KMS-11 (cell line): ENCODE measurements around the gene SCARF2.

Experiments
- H2AFZ ChIP-seq: fragments of 200-600 bp; sonication (generic); 2 replicates; pipeline ENCODE4 v1.6.1; 2016; ENCODE audit warnings: antibody characterized with exemption, mixed run types, low read depth
- H3K27ac ChIP-seq: fragments of 200-600 bp; sonication (generic); 2 replicates; pipeline ENCODE4 v1.6.1; 2016; ENCODE audit warnings: mild to moderate bottlenecking, mixed run types
- H3K27me3 ChIP-seq: fragments of 200-600 bp; sonication (generic); 2 replicates; pipeline ENCODE4 v1.6.1; 2017; ENCODE audit warnings: mild to moderate bottlenecking, low read depth, mixed run types, moderate library complexity; ENCODE audit not compliant: insufficient read depth
- H3K36me3 ChIP-seq: fragments of 200-600 bp; sonication (generic); 2 replicates; pipeline ENCODE4 v1.6.1; 2017; ENCODE audit warnings: mild to moderate bottlenecking, mixed run types; ENCODE audit not compliant: insufficient read depth
- H3K4me1 ChIP-seq: fragments of 200-600 bp; sonication (generic); 2 replicates; pipeline ENCODE4 v1.6.1; 2016; ENCODE audit warnings: mild to moderate bottlenecking, low read depth, mixed run types; ENCODE audit not compliant: poor library complexity, severe bottlenecking
- H3K4me2 ChIP-seq: fragments of 200-600 bp; sonication (generic); 2 replicates; pipeline ENCODE4 v1.7.0; 2016; ENCODE audit warnings: mild to moderate bottlenecking, mixed run types
- H3K4me3 ChIP-seq: fragments of 200-600 bp; sonication (generic); IDR thresholded peaks from 2 replicates; pipeline ENCODE4 v1.6.1; 2017; ENCODE audit warnings: low read depth, low read length, mixed read lengths; ENCODE audit not compliant: insufficient read depth
- H3K79me2 ChIP-seq: fragments of 200-600 bp; sonication (generic); 2 replicates; pipeline ENCODE4 v1.6.1; 2016; ENCODE audit warnings: low read depth, mixed run types; ENCODE audit not compliant: insufficient read depth
- H3K9ac ChIP-seq: fragments of 200-600 bp; sonication (generic); 2 replicates; pipeline ENCODE4 v1.6.1; 2016; ENCODE audit warnings: mild to moderate bottlenecking, mixed run types
- H4K20me1 ChIP-seq: fragments of 200-600 bp; sonication (generic); 2 replicates; pipeline ENCODE4 v1.6.1; 2016; ENCODE audit warnings: mild to moderate bottlenecking, mixed run types; ENCODE audit not compliant: insufficient read depth
- TF ChIP-seq, protein P1 (sequence below): fragments of 200-600 bp; sonication (generic); conservative IDR thresholded peaks from 2 replicates; pipeline ENCODE4 v1.6.1; 2017; ENCODE audit warnings: low read depth, mild to moderate bottlenecking, antibody characterized with exemption, low read length, moderate library complexity, mixed read lengths

The SCARF2 gene

DNA sequence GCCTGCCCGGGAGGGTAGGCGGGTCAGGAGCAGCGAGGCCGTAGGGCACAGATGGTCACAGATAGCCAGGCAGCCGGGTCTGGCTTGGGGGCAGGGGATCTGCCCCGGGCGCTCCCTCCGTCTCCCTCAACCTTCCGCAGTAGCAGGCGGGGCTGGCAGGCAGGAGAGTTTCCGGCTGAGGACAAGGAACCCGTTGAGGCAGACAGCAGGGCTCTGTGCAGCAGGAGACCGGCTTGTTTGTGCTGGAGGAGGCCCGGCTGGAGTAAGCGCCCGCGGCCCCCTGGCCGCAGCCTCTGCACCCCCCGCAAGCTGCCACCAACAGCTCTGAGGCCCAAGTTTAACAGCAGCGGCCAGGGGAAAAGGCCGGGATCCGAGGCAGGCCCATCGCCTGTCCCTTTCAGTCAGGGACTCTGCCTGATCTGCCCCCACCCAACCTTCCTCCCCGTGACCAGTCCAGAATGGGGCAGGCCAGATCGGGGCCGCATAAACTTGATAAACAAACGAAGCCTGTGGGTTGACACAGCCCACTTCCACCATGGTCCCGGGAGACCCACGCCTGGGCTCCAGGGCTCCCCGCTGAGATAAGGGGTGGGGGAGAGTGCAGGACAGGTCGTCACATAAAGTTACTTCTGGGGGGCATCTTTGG is 13.6 kb downstream of the SCARF2 start:
- TF ChIP-seq, protein P1, sequence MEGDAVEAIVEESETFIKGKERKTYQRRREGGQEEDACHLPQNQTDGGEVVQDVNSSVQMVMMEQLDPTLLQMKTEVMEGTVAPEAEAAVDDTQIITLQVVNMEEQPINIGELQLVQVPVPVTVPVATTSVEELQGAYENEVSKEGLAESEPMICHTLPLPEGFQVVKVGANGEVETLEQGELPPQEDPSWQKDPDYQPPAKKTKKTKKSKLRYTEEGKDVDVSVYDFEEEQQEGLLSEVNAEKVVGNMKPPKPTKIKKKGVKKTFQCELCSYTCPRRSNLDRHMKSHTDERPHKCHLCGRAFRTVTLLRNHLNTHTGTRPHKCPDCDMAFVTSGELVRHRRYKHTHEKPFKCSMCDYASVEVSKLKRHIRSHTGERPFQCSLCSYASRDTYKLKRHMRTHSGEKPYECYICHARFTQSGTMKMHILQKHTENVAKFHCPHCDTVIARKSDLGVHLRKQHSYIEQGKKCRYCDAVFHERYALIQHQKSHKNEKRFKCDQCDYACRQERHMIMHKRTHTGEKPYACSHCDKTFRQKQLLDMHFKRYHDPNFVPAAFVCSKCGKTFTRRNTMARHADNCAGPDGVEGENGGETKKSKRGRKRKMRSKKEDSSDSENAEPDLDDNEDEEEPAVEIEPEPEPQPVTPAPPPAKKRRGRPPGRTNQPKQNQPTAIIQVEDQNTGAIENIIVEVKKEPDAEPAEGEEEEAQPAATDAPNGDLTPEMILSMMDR, result no peak
- H3K9ac ChIP-seq, result no peak overlapping the region
- H3K4me1 ChIP-seq, result no peaks in the 10 kb centered on the region
- no peaks in the 10 kb centered on the region for H3K79me2 ChIP-seq
- H3K27me3 ChIP-seq, result no peaks in the 10 kb centered on the region
- H4K20me1 ChIP-seq, result no peaks in the 10 kb centered on the region
- no peak overlapping the region for H3K4me3 ChIP-seq
- no peak overlapping the region for H2AFZ ChIP-seq
- no peaks in the 10 kb centered on the region for H3K36me3 ChIP-seq
- no peak overlapping the region for H3K4me2 ChIP-seq
- H3K27ac ChIP-seq, result no peak overlapping the region

DNA sequence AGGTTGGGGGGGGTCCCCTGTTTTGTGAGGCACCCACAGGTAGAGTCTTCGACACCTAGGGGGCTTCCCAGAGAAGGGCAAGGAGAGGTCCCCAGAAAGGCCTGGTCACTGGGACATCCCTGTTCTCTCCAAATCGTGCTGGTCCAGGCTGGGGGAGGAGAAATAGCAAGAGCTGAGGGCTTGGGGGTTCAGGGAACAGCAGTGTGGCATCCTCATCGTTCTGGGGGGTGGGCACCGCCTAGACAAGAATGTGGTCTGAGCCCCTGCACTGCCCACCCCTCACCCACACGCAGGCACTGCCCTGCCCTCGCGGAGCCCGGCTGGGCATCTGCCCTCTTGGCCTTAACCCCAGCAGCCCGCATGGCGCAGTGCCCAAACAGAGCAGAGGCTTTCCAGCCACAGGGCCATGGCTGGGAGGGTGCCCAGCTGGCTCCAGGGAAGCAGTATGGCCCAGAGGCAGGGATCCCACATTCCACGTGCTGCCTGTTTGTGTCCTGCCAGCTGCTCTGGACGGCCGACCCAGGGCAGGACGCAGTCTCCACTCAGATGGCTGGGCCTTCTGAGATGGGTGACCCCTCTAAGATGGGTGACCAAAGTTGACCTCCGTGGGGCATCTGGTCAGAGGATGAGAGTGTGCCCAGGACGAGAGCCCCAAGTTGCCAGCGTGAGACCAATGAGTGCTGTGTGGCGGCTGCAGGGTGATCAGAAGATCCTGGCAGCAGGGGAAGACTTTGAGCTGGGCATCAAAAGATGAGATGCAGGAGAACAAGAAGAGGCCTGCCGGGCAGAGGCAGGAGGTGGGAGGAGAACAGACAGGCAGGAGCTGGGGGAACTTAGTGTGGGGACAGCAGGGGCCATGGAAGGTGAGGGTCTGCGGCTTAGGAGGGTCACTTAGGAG is 14.4 kb downstream of the SCARF2 start:
- Histone ChIP-seq H2AFZ (no peak overlapping the region), H3K36me3 (no peaks in the 10 kb centered on the region), H3K4me3 (no peak overlapping the region), H3K9ac (no peak overlapping the region), H3K4me2 (no peak overlapping the region), H4K20me1 (no peaks in the 10 kb centered on the region), H3K4me1 (peaks cover 3% of the 10 kb centered on the region), H3K79me2 (no peaks in the 10 kb centered on the region), H3K27me3 (no peaks in the 10 kb centered on the region), H3K27ac (no peak overlapping the region)
- TF ChIP-seq, protein P1, result no peak

DNA sequence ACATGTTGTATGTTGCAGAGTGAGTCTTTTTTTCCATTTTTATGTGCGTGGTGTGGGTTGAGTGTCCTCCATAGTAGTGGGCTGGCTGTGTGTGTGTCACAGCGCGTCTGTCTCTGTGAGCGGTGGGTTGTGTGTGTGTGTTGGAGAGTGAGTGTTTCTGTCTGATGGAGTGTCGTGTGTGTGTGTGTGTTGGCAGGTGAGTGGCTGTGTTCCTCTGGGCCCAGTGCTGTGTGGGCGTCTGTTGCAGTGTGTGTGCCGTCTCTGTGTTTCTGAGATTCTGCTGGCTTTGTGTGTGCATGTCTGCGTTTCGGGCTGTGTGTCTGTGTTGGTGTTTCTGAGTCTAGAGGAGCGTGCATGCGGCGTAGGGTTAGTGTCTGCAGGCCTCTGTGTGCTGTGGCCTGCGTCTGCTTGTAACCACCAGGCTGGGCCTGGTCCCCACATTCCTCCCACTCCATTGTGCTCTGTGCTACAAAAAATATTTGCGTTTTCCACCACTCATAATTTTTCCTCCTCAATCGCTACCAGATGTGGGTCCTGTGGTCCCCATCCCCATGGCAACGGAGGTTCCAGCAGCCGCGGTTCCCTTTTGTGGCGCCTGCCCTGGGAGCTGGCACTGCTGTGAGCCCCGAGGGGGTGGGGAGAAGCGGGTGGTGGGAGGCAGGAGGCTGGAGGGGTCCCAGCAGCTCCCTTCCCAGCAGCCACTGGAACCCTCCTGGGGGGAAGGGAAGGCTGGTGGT is 15.2 kb downstream of the SCARF2 start:
- Histone ChIP-seq H3K4me2 (no peak overlapping the region), H3K27me3 (no peaks in the 10 kb centered on the region), H3K4me3 (no peak overlapping the region), H3K4me1 (peaks cover 4% of the 10 kb centered on the region), H4K20me1 (no peaks in the 10 kb centered on the region), H3K36me3 (no peaks in the 10 kb centered on the region), H3K9ac (no peak overlapping the region), H3K27ac (no peak overlapping the region), H3K79me2 (no peaks in the 10 kb centered on the region), H2AFZ (no peak overlapping the region)
- TF ChIP-seq, protein P1, result no peak

DNA sequence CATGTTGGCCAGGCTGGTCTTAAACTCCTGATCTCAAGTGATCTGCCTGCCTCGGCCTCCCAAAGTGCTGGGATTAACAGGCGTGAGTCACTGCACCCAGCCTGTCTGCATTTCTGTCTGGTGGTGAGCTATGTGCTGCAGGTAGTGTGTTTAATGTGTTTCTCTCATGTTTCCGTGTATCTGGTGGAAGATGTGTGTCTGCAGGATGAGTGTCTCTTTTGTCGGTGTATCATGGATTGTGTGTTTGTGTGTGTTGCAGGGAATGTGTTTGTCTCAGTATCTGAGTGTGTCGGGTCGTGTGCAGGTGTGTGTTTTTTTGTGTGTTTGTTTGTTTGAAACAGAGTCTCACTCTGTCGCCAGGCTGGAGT is 16.1 kb downstream of the SCARF2 start:
- Histone ChIP-seq H3K4me2 (no peak overlapping the region), H3K79me2 (no peaks in the 10 kb centered on the region), H3K27ac (no peak overlapping the region), H2AFZ (no peak overlapping the region), H3K4me3 (no peak overlapping the region), H4K20me1 (no peaks in the 10 kb centered on the region), H3K36me3 (no peaks in the 10 kb centered on the region), H3K9ac (no peak overlapping the region), H3K27me3 (no peaks in the 10 kb centered on the region), H3K4me1 (peaks cover 4% of the 10 kb centered on the region)
- TF ChIP-seq, protein P1, result no peak
